PC-9 (cell line): ENCODE results near the gene NKAIN1. TPM values are rescaled to one million over a fixed set of nuclear protein-coding genes. Genes with fewer than 3 reads are reported as not detected.

Experiments used
- BruUV-seq: library from RNA; stranded (reverse); fragments of 400-500 nt; replicated peaks from 2 replicates; lab custom pipeline; 2021; lab: Mats Ljungman, UMichigan
- CTCF ChIA-PET: fragments of 300-600 bp; sonication (Branson Sonifier 250); formaldehyde crosslinking; loops from one replicate; lab custom pipeline; 2022; ENCODE audit warnings: antibody characterized with exemption; lab: Charles Lee
- POLR2A ChIA-PET: fragments of 300-600 bp; sonication (Branson Sonifier 250); formaldehyde crosslinking; loops from one replicate; lab custom pipeline; 2022; ENCODE audit warnings: antibody characterized with exemption; ENCODE audit not compliant: unreplicated experiment; lab: Charles Lee
- DNase-seq, 2 experiments: peaks; one replicate each; pipeline versions ENCODE4 v3.0.0 to v3.0.0-alpha.2; 2015 to 2022; ENCODE audit warnings: mixed read lengths in 1 of 2
- H2AFZ ChIP-seq: fragments of 200-600 bp; sonication (generic); 2 replicates; pipeline ENCODE4 v1.8.1; 2017; ENCODE audit warnings: antibody characterized with exemption
- H3F3A ChIP-seq: fragments of 200-600 bp; sonication (generic); 2 replicates; pipeline ENCODE4 v1.8.1; 2017; ENCODE audit warnings: antibody characterized with exemption, mild to moderate bottlenecking, low read depth; ENCODE audit not compliant: insufficient read depth
- H3K27ac ChIP-seq: fragments of 200-600 bp; sonication (generic); 2 replicates; pipeline ENCODE4 v1.6.1; 2016; ENCODE audit warnings: mixed run types
- H3K27me3 ChIP-seq: fragments of 200-600 bp; sonication (generic); 2 replicates; pipeline ENCODE4 v1.6.1; 2016; ENCODE audit warnings: low read depth, mixed run types; ENCODE audit not compliant: insufficient read depth
- H3K36me3 ChIP-seq: fragments of 200-600 bp; sonication (generic); 2 replicates; pipeline ENCODE4 v1.6.1; 2016; ENCODE audit warnings: low read depth, mixed run types
- H3K4me1 ChIP-seq: fragments of 200-600 bp; sonication (generic); replicated peaks from 2 replicates; pipeline ENCODE4 v1.6.1; 2016; ENCODE audit warnings: mixed run types; ENCODE audit not compliant: insufficient read depth
- H3K4me2 ChIP-seq: fragments of 200-600 bp; sonication (generic); 2 replicates; pipeline ENCODE4 v1.6.1; 2017; ENCODE audit warnings: mixed run types
- H3K4me3 ChIP-seq: fragments of 200-600 bp; sonication (generic); 2 replicates; pipeline ENCODE4 v1.6.1; 2016; ENCODE audit warnings: mixed run types
- H3K79me2 ChIP-seq: fragments of 200-600 bp; sonication (generic); 2 replicates; pipeline ENCODE4 v1.6.1; 2017; ENCODE audit warnings: low read depth, mixed run types
- H3K9me2 ChIP-seq: fragments of 200-600 bp; sonication (generic); 2 replicates; pipeline ENCODE4 v1.8.1; 2017; ENCODE audit warnings: mild to moderate bottlenecking; ENCODE audit not compliant: insufficient read depth
- H3K9me3 ChIP-seq: fragments of 200-600 bp; sonication (generic); 2 replicates; pipeline ENCODE4 v1.8.1; 2016; ENCODE audit warnings: low read depth; ENCODE audit not compliant: insufficient read depth
- H4K20me1 ChIP-seq: fragments of 200-600 bp; sonication (generic); 2 replicates; pipeline ENCODE4 v1.8.1; 2017; ENCODE audit not compliant: insufficient read depth
- EZH2 ChIP-seq: fragments of 200-600 bp; sonication (generic); IDR thresholded peaks from 2 replicates; pipeline ENCODE4 v1.8.0; 2017; ENCODE audit warnings: antibody characterized with exemption, low read depth
- intact Hi-C: fragments of 100-400 bp; cut with micrococcal nuclease; formaldehyde crosslinking; loops from one replicate; pipeline ENCODE4 v1.10.0; 2022; ENCODE audit not compliant: unreplicated experiment
- total RNA-seq: library from RNA; stranded (reverse); gene quantifications from 2 replicates; pipeline ENCODE4 v1.2.3, GENCODE V29; 2021
- TF ChIP-seq, protein P1 (sequence below): fragments of 200-600 bp; sonication (generic); conservative IDR thresholded peaks from 2 replicates; pipeline ENCODE4 v1.6.1; 2017; ENCODE audit warnings: mixed run types, antibody characterized with exemption, mild to moderate bottlenecking, moderate library complexity

Gene NKAIN1
- total RNA-seq, 1 experiment from 2014 or later, result 0.96 TPM

DNA sequence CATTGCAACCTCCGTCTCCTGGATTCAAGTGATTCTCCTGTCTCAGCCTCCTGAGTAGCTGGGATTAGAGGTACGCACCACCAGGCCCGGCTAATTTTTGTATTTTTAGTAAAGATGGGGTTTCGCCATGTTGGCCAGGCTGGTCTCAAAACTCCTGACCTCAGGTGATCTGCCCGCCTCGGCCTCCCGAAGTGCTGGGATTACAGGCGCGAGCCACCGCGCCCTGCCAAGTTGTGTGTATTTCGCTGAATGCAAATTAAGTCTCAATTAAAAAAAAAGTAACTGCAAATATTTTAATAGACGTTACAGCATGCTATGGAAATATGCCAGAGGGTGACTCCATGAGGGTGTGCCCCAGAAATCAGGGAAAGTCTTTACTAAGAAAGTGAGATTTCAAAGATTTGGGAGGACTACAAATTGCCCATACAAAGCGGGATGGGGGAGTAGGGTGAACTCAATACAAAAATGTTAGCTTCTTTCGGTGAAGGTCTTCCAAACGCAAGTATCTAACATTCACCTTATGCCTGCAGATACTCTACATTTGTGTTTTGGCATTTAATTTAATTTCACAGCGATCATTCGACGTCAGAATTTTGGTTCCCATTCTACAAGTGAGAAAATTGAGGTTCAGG lies 85.6 kb downstream of the NKAIN1 start:
- H3K4me2 ChIP-seq, result peak overlapping the region; percentile 89
- intact Hi-C loops, result loop anchor here (2.0 kb wide), 1 partner anchor 89 kb away; the partner anchor contains the start of gene PUM1
- H3K36me3 ChIP-seq, result no peaks in the 10 kb centered on the region
- TF ChIP-seq, protein P1, sequence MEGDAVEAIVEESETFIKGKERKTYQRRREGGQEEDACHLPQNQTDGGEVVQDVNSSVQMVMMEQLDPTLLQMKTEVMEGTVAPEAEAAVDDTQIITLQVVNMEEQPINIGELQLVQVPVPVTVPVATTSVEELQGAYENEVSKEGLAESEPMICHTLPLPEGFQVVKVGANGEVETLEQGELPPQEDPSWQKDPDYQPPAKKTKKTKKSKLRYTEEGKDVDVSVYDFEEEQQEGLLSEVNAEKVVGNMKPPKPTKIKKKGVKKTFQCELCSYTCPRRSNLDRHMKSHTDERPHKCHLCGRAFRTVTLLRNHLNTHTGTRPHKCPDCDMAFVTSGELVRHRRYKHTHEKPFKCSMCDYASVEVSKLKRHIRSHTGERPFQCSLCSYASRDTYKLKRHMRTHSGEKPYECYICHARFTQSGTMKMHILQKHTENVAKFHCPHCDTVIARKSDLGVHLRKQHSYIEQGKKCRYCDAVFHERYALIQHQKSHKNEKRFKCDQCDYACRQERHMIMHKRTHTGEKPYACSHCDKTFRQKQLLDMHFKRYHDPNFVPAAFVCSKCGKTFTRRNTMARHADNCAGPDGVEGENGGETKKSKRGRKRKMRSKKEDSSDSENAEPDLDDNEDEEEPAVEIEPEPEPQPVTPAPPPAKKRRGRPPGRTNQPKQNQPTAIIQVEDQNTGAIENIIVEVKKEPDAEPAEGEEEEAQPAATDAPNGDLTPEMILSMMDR, result no peak
- TF ChIP-seq EZH2, result no peak
- ChIA-PET CTCF (no interaction called here), POLR2A (interaction anchor here (0.5 to 0.6 kb wide), 2 partner anchors 88 to 1604 kb away, joined by 3 read pairs; no protein-coding TSS in a partner anchor)
- no peaks in the 10 kb centered on the region for H4K20me1 ChIP-seq
- H3K4me3 ChIP-seq, result peak overlapping the region; percentile 58
- DNase-seq, result no peak
- BruUV-seq, result TSS peak; percentile 94
- H3K79me2 ChIP-seq, result no peaks in the 10 kb centered on the region
- no peaks in the 10 kb centered on the region for H3K9me3 ChIP-seq
- no peaks in the 10 kb centered on the region for H3K27me3 ChIP-seq
- no peaks in the 10 kb centered on the region for H3K9me2 ChIP-seq
- peaks cover 19% of the 10 kb centered on the region; the same call in 1 of the 2 replicates for H3F3A ChIP-seq
- H2AFZ ChIP-seq, result 0 out of 2 replicates have a peak overlapping the region, but pooled peaks have one; percentile 67
- H3K27ac ChIP-seq, result peak overlapping the region; percentile 87
- peaks cover 35% of the 10 kb centered on the region for H3K4me1 ChIP-seq

DNA sequence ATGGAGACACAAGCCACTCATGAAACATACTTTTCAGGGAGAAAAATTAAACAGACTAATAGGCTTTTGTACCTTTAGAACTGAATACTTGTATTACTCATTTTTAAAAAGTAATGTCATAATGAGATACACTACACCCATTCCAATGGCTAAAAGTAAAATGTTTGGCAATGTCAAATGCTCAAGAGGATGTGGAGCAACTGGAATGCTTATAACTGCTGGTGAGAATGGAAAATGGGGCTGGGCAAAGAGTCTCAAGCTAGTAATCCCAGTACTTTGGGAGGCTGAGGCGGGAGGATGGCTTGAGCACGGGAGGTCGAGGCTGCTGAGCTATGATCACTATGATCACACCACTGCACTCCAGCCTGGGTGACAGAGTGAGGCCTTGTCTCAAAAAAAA lies 86.3 kb downstream of the NKAIN1 start:
- Histone ChIP-seq H3K36me3 (no peaks in the 10 kb centered on the region), H3K79me2 (no peaks in the 10 kb centered on the region), H3K27me3 (no peaks in the 10 kb centered on the region), H3K9me3 (no peaks in the 10 kb centered on the region), H3K4me3 (no peak overlapping the region), H2AFZ (no peak overlapping the region), H3K4me1 (peaks cover 35% of the 10 kb centered on the region), H4K20me1 (no peaks in the 10 kb centered on the region), H3K27ac (peak overlapping the region; percentile 76), H3F3A (peaks cover 19% of the 10 kb centered on the region; the same call in 1 of the 2 replicates), H3K4me2 (peak overlapping the region; percentile 45; the same call in 1 of the 2 replicates), H3K9me2 (no peaks in the 10 kb centered on the region)
- TF ChIP-seq, protein P1, result no peak
- TF ChIP-seq EZH2, result no peak
- POLR2A ChIA-PET, result interaction anchor here (0.6 kb wide), 1 partner anchor 175 kb away, joined by 5 read pairs; no protein-coding TSS in a partner anchor
- intact Hi-C loops, result no loop called here
- no peak for DNase-seq
- no TSS peak for BruUV-seq
- CTCF ChIA-PET, result interaction anchor here (0.6 kb wide), 2 partner anchors 30 to 355 kb away, joined by 3 to 4 read pairs; no protein-coding TSS in a partner anchor

DNA sequence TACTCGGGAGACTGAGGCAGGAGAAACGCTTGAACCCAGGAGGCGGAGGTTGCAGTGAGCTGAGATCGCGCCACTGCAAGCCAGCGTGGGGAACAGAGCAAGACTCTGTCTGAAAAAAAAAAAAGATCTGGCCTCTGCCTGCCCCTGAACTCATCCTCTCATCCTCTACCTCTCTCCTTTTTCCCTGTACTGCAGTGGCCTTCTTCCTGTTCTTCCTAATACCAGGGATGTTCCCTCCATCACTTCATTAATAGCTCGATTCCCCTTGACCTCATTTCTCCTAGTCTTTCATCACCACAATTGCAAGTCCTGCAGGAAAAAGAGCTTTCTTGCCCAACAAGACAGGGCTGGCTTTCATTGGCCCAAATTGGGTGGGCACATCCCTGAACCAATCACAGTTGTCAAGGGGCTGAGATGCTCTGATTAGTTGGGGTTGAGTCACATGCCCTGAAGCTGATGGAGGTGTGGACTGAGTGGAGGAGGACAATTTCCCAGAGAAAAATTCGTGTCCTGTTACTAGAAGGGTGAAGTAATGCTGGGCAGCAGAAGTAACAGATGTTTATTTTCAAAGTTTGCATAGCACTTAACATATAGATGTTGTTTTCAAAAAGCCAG lies 87.4 kb downstream of the NKAIN1 start:
- H4K20me1 ChIP-seq, result no peaks in the 10 kb centered on the region
- intact Hi-C loops, result no loop called here
- no peaks in the 10 kb centered on the region for H3K9me2 ChIP-seq
- peak overlapping the region; percentile 76 for H3K27ac ChIP-seq
- H2AFZ ChIP-seq, result no peak overlapping the region
- BruUV-seq, result no TSS peak
- H3K36me3 ChIP-seq, result no peaks in the 10 kb centered on the region
- H3K27me3 ChIP-seq, result no peaks in the 10 kb centered on the region
- H3K79me2 ChIP-seq, result no peaks in the 10 kb centered on the region
- CTCF ChIA-PET, result interaction anchor here (0.7 kb wide), 1 partner anchor 87 kb away, joined by 3 read pairs; the partner anchor contains the start of gene PUM1
- H3K9me3 ChIP-seq, result no peaks in the 10 kb centered on the region
- POLR2A ChIA-PET, result interaction anchor here (0.6 kb wide), 1 partner anchor 861 kb away, joined by 3 read pairs; the partner anchor contains the start of gene KHDRBS1
- H3K4me2 ChIP-seq, result peak overlapping the region; percentile 45
- TF ChIP-seq, protein P1, result no peak
- TF ChIP-seq EZH2, result no peak
- DNase-seq, result peak; percentile 54 to 91
- H3K4me1 ChIP-seq, result peaks cover 35% of the 10 kb centered on the region
- no peak overlapping the region for H3K4me3 ChIP-seq
- peaks cover 19% of the 10 kb centered on the region; the same call in 1 of the 2 replicates for H3F3A ChIP-seq
